Measurements from ENCODE around the gene CELSR1. TPM values are rescaled to one million over a fixed set of nuclear protein-coding genes. Genes with fewer than 3 reads are reported as not detected.

CELSR1 gene
- total and polyA plus RNA-seq, 7 donors = 0.23 to 5.0 (median 0.82) TPM

- intact Hi-C loops (cut with DNase I) = no loop called here
- Histone ChIP-seq H3K27ac (no peak overlapping the region), H3K4me3 (no peak overlapping the region), H3K4me1 (no peaks in the 10 kb centered on the region), H3K36me3 (no peaks in the 10 kb centered on the region), H3K9me3 (no peaks in the 10 kb centered on the region), H3K27me3 (no peaks in the 10 kb centered on the region)
- TF ChIP-seq EP300 (IDR thresholded peaks at IDR 0.05) (no peak), POLR2AphosphoS5 (IDR thresholded peaks at IDR 0.05) (no peak), POLR2A (IDR thresholded peaks at IDR 0.05) (no peak), CTCF (IDR thresholded peaks at IDR 0.05) (no peak)
- 88 to 91% methylated on average over 10 of the region's 10 CpGs for WGBS, 2 donors
- no peak for DNase-seq
These were observed 22.0 kb downstream of the CELSR1 start for GRCh38 chr22:46515208-46516111.

GRCh38 chr22:46514592-46515207, 22.7 kb downstream of the CELSR1 start:
- H3K36me3 ChIP-seq = no peaks in the 10 kb centered on the region
- TF ChIP-seq POLR2AphosphoS5 (IDR thresholded peaks at IDR 0.05) (no peak), EP300 (IDR thresholded peaks at IDR 0.05) (no peak), CTCF (IDR thresholded peaks at IDR 0.05) (no peak)
- H3K27me3 ChIP-seq = no peaks in the 10 kb centered on the region
- no peak overlapping the region for H3K4me3 ChIP-seq
- no peaks in the 10 kb centered on the region for H3K4me1 ChIP-seq
- DNase-seq = no peak
- intact Hi-C loops (cut with DNase I) = no loop called here
- WGBS, 2 donors = 87 to 88% methylated on average over 16 of the region's 16 CpGs
- H3K9me3 ChIP-seq = no peaks in the 10 kb centered on the region
- no peak overlapping the region for H3K27ac ChIP-seq

- Histone ChIP-seq H3K36me3 (no peaks in the 10 kb centered on the region), H3K4me3 (no peak overlapping the region), H3K27me3 (peaks cover 0 to 2% (median under 1%) of the 10 kb centered on the region in 3 donors), H3K4me1 (no peaks in the 10 kb centered on the region), H3K9me3 (no peaks in the 10 kb centered on the region), H3K27ac (no peak overlapping the region)
- no peak for TF ChIP-seq POLR2A (IDR thresholded peaks at IDR 0.05)
- no peak for TF ChIP-seq POLR2AphosphoS5 (IDR thresholded peaks at IDR 0.05)
- TF ChIP-seq CTCF (IDR thresholded peaks at IDR 0.05) = no peak
- TF ChIP-seq EP300 (IDR thresholded peaks at IDR 0.05) = no peak
- intact Hi-C loops (cut with DNase I) = no loop called here
- WGBS, 2 donors = 88 to 92% methylated on average over 16 of the region's 16 CpGs
- no peak for DNase-seq
These were observed 23.4 kb downstream of the CELSR1 start for GRCh38 chr22:46513908-46514550.

- 95% methylated on average over 11 of the region's 11 CpGs for WGBS, 2 donors
- Histone ChIP-seq H3K27me3 (peaks cover 0 to 15% (median 12%) of the 10 kb centered on the region in 3 donors), H3K27ac (no peak overlapping the region), H3K4me3 (no peak overlapping the region), H3K9me3 (no peaks in the 10 kb centered on the region), H3K4me1 (no peaks in the 10 kb centered on the region), H3K36me3 (no peaks in the 10 kb centered on the region)
- TF ChIP-seq EP300 (IDR thresholded peaks at IDR 0.05) (no peak), CTCF (IDR thresholded peaks at IDR 0.05) (no peak), POLR2AphosphoS5 (IDR thresholded peaks at IDR 0.05) (no peak), POLR2A (IDR thresholded peaks at IDR 0.05) (no peak)
- intact Hi-C loops (cut with DNase I) = no loop called here
- DNase-seq = no peak
These were observed 24.7 kb downstream of the CELSR1 start for GRCh38 chr22:46512683-46513082.

Measured in sigmoid colon (tissue), 7 donors.